Measurements from ENCODE around the gene PTGIR. TPM values are rescaled to one million over a fixed set of nuclear protein-coding genes. Genes with fewer than 3 reads are reported as not detected.
A peak's percentile ranks its signal among the peaks of the same experiment; 100 is the strongest.
"Not testable (repeated sequence)": the region's sequence is repeated elsewhere in the genome, so short reads cannot be mapped to it uniquely, and the experiment has no call there.

The PTGIR gene
- polyA plus RNA-seq, 2 donors, result 0.47 to 0.86 TPM

DNA sequence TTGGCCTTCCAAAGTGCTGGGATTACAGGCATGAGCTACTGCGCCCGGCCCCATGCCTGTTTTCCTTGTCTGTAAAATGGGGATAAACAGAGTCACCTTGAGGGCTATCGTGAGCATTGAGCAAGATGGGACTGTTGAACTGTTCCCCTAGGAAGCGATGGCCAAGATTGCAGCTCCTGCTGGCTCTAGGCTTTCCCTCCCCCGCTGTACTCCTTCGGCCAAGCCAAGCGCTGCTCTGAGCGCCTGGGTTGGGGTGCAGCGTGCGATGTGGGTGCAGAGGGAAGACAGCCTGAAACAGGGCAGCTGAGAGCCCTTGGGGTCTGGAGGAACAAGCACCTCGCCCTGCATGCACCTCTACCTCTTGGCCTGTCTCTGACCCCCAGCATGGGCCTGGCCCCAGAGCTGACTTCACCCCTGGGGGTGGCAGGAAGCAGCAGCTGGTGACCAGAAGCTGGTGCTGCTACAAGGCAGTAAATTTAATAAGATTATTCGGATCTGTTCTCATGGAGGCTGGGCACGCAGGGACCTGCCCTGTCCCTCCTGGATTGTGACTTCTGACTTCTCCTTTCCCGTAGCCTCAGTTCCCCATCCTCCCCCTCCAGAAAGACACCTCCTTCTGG, 5.8 kb upstream of the PTGIR start:
- H3K4me1 ChIP-seq (ENCODE audit: control insufficient read depth in 2 of 2, insufficient read depth in 2 of 2, low read length in 1 of 2), result peaks cover 5 to 10% of the 10 kb centered on the region in 2 donors
- 81 to 82% methylated on average over 14 of the region's 14 CpGs for WGBS, 2 donors

DNA sequence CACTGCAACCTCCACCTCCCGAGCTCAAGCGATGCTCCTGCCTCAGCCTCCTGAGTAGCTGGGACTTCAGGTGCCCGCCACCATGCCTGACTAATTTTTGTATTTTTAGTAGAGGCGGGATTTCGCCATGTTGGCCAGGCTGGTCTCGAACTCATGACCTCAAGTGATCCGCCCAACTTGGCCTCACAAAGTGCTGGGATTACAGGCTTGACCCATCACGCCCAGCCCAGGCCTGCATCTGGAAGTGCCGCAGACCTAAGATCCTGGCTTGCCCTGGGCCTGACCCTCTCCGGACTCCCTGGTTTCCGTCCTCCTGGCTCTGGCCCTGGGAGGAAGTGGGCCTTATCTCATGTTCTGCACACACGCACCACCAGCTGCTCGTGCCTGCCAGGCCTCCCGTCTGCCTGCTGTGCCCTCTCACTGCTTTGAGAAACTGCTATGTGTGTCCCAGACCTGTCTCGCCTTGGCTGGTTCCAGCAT, 4.7 kb upstream of the PTGIR start:
- no peak overlapping the region for H3K4me3 ChIP-seq (ENCODE audit: low read depth in 1 of 2, low read length in 2 of 2)
- H3K36me3 ChIP-seq (ENCODE audit: control insufficient read depth in 2 of 2, insufficient read depth in 2 of 2, low read length in 1 of 2), result no peaks in the 10 kb centered on the region
- no peak overlapping the region for H3K27ac ChIP-seq (ENCODE audit: low read depth in 2 of 2, low read length in 1 of 2)
- peaks cover 3 to 10% of the 10 kb centered on the region in 2 donors for H3K4me1 ChIP-seq (ENCODE audit: control insufficient read depth in 2 of 2, insufficient read depth in 2 of 2, low read length in 1 of 2)
- no peaks in the 10 kb centered on the region for H3K27me3 ChIP-seq (ENCODE audit: control insufficient read depth in 1 of 2, insufficient read depth in 2 of 2, low read length in 2 of 2)
- WGBS, 2 donors, result 79 to 84% methylated on average over 15 of the region's 15 CpGs
- H3K9me3 ChIP-seq (ENCODE audit: control insufficient read depth in 2 of 2, insufficient read depth in 1 of 2, low read depth in 1 of 2, low read length in 1 of 2), result no peaks in the 10 kb centered on the region

More for the DNA sequence above, 5.8 kb upstream of the PTGIR start:
- Histone ChIP-seq H3K9me3 (ENCODE audit: control insufficient read depth in 2 of 2, insufficient read depth in 1 of 2, low read depth in 1 of 2, low read length in 1 of 2) (no peaks in the 10 kb centered on the region), H3K4me3 (ENCODE audit: low read depth in 1 of 2, low read length in 2 of 2) (no peak overlapping the region), H3K27me3 (ENCODE audit: control insufficient read depth in 1 of 2, insufficient read depth in 2 of 2, low read length in 2 of 2) (no peaks in the 10 kb centered on the region), H3K36me3 (ENCODE audit: control insufficient read depth in 2 of 2, insufficient read depth in 2 of 2, low read length in 1 of 2) (no peaks in the 10 kb centered on the region), H3K27ac (ENCODE audit: low read depth in 2 of 2, low read length in 1 of 2) (no peak overlapping the region)

DNA sequence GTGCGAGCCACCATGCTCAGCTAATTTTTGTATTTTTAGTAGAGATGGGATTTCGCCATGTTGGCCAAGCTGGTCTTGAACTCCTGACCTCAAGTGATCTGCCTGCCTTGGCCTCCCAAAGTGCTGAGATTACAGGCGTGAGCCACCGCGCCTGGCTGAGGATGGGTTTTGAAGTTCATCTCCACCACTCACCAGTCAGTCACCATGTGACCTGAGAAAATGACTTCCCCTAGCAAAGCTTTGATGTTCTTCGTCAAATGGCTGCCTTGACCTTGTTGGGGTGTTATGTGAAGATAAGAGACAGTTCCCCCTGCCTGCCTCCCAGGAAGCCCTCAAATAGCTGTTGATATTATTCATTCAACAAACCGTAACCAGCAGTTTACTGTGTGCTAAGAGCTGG, 4.1 kb upstream of the PTGIR start:
- 88 to 91% methylated on average over 7 of the region's 7 CpGs for WGBS, 2 donors
- H3K27ac ChIP-seq (ENCODE audit: low read depth in 2 of 2, low read length in 1 of 2); H3K4me1 ChIP-seq (ENCODE audit: control insufficient read depth in 2 of 2, insufficient read depth in 2 of 2, low read length in 1 of 2): not testable (repeated sequence)

DNA sequence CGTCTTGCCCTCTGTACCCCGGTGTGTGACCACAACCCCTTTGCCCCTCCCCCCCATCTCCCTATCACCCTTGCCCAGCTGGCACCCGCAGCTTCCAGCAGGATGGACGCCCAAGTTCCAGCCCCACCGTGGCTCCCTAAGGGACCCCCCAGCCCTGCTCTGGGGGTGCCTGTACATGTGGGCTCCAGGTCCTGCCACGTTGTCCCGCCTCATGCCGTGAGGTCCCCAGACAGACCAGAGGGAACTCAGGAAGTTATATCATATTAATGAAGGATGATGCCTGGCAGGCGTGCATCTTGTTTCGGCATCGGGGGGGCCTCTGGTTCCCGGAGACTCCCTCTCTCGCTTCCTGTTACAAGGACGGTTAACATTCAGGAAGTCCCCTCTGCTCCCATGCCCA, 1.6 kb upstream of the PTGIR start:
- Histone ChIP-seq H3K36me3 (ENCODE audit: control insufficient read depth in 2 of 2, insufficient read depth in 2 of 2, low read length in 1 of 2) (no peaks in the 10 kb centered on the region), H3K27me3 (ENCODE audit: control insufficient read depth in 1 of 2, insufficient read depth in 2 of 2, low read length in 2 of 2) (no peaks in the 10 kb centered on the region), H3K27ac (ENCODE audit: low read depth in 2 of 2, low read length in 1 of 2) (peak overlapping the region in 1 of 2 donors; percentile 6), H3K4me1 (ENCODE audit: control insufficient read depth in 2 of 2, insufficient read depth in 2 of 2, low read length in 1 of 2) (peaks cover 0 to 3% of the 10 kb centered on the region in 2 donors), H3K4me3 (ENCODE audit: low read depth in 1 of 2, low read length in 2 of 2) (no peak overlapping the region), H3K9me3 (ENCODE audit: control insufficient read depth in 2 of 2, insufficient read depth in 1 of 2, low read depth in 1 of 2, low read length in 1 of 2) (no peaks in the 10 kb centered on the region)
- 62 to 68% methylated on average over 13 to 14 of the region's 14 CpGs for WGBS, 2 donors

More for the DNA sequence above, 4.1 kb upstream of the PTGIR start:
- not testable (repeated sequence) for H3K36me3 ChIP-seq (ENCODE audit: control insufficient read depth in 2 of 2, insufficient read depth in 2 of 2, low read length in 1 of 2); H3K27me3 ChIP-seq (ENCODE audit: control insufficient read depth in 1 of 2, insufficient read depth in 2 of 2, low read length in 2 of 2); H3K4me3 ChIP-seq (ENCODE audit: low read depth in 1 of 2, low read length in 2 of 2); H3K9me3 ChIP-seq (ENCODE audit: control insufficient read depth in 2 of 2, insufficient read depth in 1 of 2, low read depth in 1 of 2, low read length in 1 of 2)

DNA sequence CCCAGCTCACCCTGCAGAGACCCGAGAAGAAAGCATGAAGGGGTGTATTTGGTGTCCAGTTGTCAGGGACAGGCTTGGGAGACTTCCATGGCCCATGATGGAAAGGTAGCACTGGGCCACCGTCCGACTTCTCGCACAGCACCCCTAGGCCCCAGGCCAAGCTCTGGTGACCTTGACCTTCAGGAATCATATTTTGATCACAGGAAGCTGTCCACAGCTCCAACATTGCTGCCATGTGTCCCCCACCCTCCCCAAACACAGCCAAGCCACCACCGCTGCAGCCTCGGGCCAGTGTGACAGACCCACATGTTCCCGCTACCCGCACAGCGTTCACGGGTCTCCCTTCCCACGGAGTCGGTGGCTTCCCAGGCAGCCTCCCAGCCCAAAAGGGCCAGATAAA, 842 bp upstream of the PTGIR start:
- Histone ChIP-seq H3K4me1 (ENCODE audit: control insufficient read depth in 2 of 2, insufficient read depth in 2 of 2, low read length in 1 of 2) (peaks cover 0 to 2% of the 10 kb centered on the region in 2 donors), H3K4me3 (ENCODE audit: low read depth in 1 of 2, low read length in 2 of 2) (no peak overlapping the region), H3K27me3 (ENCODE audit: control insufficient read depth in 1 of 2, insufficient read depth in 2 of 2, low read length in 2 of 2) (no peaks in the 10 kb centered on the region), H3K36me3 (ENCODE audit: control insufficient read depth in 2 of 2, insufficient read depth in 2 of 2, low read length in 1 of 2) (no peaks in the 10 kb centered on the region), H3K9me3 (ENCODE audit: control insufficient read depth in 2 of 2, insufficient read depth in 1 of 2, low read depth in 1 of 2, low read length in 1 of 2) (no peaks in the 10 kb centered on the region), H3K27ac (ENCODE audit: low read depth in 2 of 2, low read length in 1 of 2) (peak overlapping the region; percentile 62)
- 80 to 82% methylated on average over 12 of the region's 12 CpGs for WGBS, 2 donors

DNA sequence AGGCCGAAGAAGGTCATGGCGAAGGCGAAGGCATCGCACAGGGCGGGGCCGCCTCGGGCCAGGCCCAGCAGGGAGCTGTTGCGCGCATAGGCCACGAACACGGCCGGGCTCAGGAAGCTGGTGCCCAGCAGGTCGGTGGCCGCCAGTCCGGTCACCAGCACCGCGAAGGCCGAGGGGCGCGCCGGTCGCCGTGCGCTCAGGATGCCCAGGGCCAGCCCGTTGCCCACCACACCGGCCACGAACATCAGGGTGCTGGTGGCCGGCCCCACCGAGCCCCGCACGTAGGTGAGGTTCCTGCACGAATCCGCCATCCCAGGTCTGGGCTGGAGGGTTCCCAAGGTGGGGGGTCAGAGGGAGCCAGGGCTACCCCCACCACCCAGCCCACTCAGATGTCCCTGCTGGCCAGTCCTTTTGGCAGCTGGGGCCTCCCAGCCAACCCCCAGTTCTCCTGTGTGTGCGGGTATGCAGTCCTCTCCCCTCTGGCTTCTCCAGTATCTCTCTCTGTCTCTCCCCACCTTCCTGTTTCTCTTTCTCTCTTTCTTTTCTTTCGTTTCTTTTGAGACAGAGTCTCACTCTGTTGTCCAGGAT, 880 bp downstream of the PTGIR start:
- H3K4me3 ChIP-seq (ENCODE audit: low read depth in 1 of 2, low read length in 2 of 2), result no peak overlapping the region
- H3K36me3 ChIP-seq (ENCODE audit: control insufficient read depth in 2 of 2, insufficient read depth in 2 of 2, low read length in 1 of 2), result no peaks in the 10 kb centered on the region
- no peak overlapping the region for H3K27ac ChIP-seq (ENCODE audit: low read depth in 2 of 2, low read length in 1 of 2)
- no peaks in the 10 kb centered on the region for H3K27me3 ChIP-seq (ENCODE audit: control insufficient read depth in 1 of 2, insufficient read depth in 2 of 2, low read length in 2 of 2)
- no peaks in the 10 kb centered on the region for H3K9me3 ChIP-seq (ENCODE audit: control insufficient read depth in 2 of 2, insufficient read depth in 1 of 2, low read depth in 1 of 2, low read length in 1 of 2)
- WGBS, 2 donors, result 90 to 92% methylated on average over 33 to 35 of the region's 35 CpGs
- no peaks in the 10 kb centered on the region for H3K4me1 ChIP-seq (ENCODE audit: control insufficient read depth in 2 of 2, insufficient read depth in 2 of 2, low read length in 1 of 2)

DNA sequence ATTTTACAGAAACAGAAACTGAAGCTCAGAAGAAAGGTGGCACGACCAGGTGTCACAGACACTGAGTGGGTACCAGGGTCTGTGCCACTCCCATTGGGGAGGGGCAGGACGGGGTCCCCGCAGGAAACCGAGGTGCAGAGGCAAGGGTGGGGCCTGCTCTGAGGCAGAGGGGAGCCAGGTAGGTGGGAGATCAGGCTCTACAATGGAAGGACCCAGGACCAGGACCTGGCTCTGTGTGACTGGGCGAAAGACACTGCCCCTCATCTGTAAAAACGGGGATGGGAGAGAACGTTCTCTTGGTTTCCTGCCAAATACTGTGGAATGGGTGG, 2.8 kb downstream of the PTGIR start:
- no peaks in the 10 kb centered on the region for H3K4me1 ChIP-seq (ENCODE audit: control insufficient read depth in 2 of 2, insufficient read depth in 2 of 2, low read length in 1 of 2)
- 46 to 49% methylated on average over 7 of the region's 7 CpGs for WGBS, 2 donors
- H3K36me3 ChIP-seq (ENCODE audit: control insufficient read depth in 2 of 2, insufficient read depth in 2 of 2, low read length in 1 of 2), result no peaks in the 10 kb centered on the region
- H3K27ac ChIP-seq (ENCODE audit: low read depth in 2 of 2, low read length in 1 of 2), result no peak overlapping the region
- no peaks in the 10 kb centered on the region for H3K9me3 ChIP-seq (ENCODE audit: control insufficient read depth in 2 of 2, insufficient read depth in 1 of 2, low read depth in 1 of 2, low read length in 1 of 2)
- no peaks in the 10 kb centered on the region for H3K27me3 ChIP-seq (ENCODE audit: control insufficient read depth in 1 of 2, insufficient read depth in 2 of 2, low read length in 2 of 2)
- H3K4me3 ChIP-seq (ENCODE audit: low read depth in 1 of 2, low read length in 2 of 2), result no peak overlapping the region

DNA sequence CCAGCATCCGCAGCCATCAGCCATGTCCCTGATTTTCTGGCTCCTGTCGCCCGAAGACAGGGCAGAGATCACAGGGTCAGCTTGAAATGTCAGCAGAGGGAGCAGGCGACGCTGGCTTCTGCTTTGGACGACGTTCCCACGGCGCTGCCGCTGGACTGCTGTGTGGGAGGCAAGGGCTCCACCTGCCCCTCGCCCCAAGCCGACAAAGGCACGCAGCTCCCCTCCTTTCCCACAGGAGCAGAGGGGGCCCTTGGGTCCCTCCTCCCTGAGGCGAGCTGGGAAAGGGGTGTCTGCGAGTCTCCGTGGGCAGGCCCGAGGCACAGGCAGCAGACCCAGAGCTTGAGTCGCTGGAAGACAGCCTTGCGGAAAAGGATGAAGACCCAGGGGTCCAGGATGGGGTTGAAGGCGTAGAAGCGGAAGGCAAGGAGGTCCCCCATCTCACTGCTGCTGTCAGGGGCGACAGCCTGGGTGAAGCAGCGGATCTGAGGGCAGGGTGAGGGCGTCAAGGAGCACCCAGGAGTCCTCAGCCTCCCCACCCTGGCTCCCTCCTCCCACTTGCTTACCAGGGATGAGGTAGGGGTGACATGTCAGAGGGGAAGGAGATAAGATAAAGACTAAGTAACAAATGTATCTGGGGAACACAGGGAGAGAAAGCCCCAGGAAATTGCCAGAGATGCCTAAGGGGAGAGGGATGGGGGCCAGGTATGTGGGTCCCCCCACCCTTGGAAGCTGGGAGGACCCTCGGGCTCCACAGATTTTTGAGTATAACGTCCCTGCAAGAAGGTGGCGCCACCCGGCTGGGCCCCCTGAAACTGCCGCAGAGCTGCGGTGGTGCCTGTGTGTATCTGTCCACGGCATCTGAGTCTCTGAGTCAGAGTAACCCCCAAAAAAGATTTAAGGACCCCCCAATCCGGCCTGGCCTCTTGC, 3.4 kb downstream of the PTGIR start:
- Histone ChIP-seq H3K4me1 (ENCODE audit: control insufficient read depth in 2 of 2, insufficient read depth in 2 of 2, low read length in 1 of 2) (no peaks in the 10 kb centered on the region), H3K4me3 (ENCODE audit: low read depth in 1 of 2, low read length in 2 of 2) (no peak overlapping the region), H3K27ac (ENCODE audit: low read depth in 2 of 2, low read length in 1 of 2) (peak overlapping the region; percentile 48 to 63), H3K36me3 (ENCODE audit: control insufficient read depth in 2 of 2, insufficient read depth in 2 of 2, low read length in 1 of 2) (no peaks in the 10 kb centered on the region), H3K9me3 (ENCODE audit: control insufficient read depth in 2 of 2, insufficient read depth in 1 of 2, low read depth in 1 of 2, low read length in 1 of 2) (no peaks in the 10 kb centered on the region), H3K27me3 (ENCODE audit: control insufficient read depth in 1 of 2, insufficient read depth in 2 of 2, low read length in 2 of 2) (no peaks in the 10 kb centered on the region)
- WGBS, 2 donors, result 57 to 64% methylated on average over 32 of the region's 32 CpGs

DNA sequence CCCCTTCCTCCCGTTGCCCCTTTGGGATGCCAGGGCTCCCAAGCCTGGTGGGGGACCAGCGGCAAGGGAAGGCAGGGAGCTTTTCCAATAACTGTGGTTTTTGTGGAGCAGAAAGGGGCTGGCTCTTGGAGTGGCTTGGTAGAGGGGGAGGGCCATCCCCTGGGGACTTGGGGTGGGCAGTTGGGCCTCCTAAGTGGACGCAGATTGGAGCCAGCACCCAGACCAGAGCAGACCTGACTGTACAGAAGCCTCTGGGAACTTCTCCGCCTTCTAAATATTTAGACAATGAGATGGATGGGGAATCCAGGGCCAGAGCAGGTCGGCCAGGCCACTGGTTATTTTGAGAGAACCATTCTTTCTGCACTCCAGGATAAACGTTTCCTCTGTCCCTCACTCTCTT, 4.2 kb downstream of the PTGIR start:
- 52 to 59% methylated on average over 6 of the region's 6 CpGs for WGBS, 2 donors
- Histone ChIP-seq H3K4me1 (ENCODE audit: control insufficient read depth in 2 of 2, insufficient read depth in 2 of 2, low read length in 1 of 2) (no peaks in the 10 kb centered on the region), H3K4me3 (ENCODE audit: low read depth in 1 of 2, low read length in 2 of 2) (no peak overlapping the region), H3K27me3 (ENCODE audit: control insufficient read depth in 1 of 2, insufficient read depth in 2 of 2, low read length in 2 of 2) (no peaks in the 10 kb centered on the region), H3K9me3 (ENCODE audit: control insufficient read depth in 2 of 2, insufficient read depth in 1 of 2, low read depth in 1 of 2, low read length in 1 of 2) (no peaks in the 10 kb centered on the region), H3K27ac (ENCODE audit: low read depth in 2 of 2, low read length in 1 of 2) (peak overlapping the region in 1 of 2 donors; percentile 63), H3K36me3 (ENCODE audit: control insufficient read depth in 2 of 2, insufficient read depth in 2 of 2, low read length in 1 of 2) (no peaks in the 10 kb centered on the region)

All from esophagus (tissue), 2 donors.